NCI-H345 treated with DMSO at 0.1 percent for 48 hours (cell line): ENCODE results near the gene UBL5.
"Not testable (repeated sequence)": the region's sequence is repeated elsewhere in the genome, so short reads cannot be mapped to it uniquely, and the experiment has no call there.

Experiments used
- DNase-seq: peaks from one replicate; lab custom pipeline; 2025; ENCODE audit not compliant: unreplicated experiment; lab: John Stamatoyannopoulos, UW

Gene UBL5

DNA sequence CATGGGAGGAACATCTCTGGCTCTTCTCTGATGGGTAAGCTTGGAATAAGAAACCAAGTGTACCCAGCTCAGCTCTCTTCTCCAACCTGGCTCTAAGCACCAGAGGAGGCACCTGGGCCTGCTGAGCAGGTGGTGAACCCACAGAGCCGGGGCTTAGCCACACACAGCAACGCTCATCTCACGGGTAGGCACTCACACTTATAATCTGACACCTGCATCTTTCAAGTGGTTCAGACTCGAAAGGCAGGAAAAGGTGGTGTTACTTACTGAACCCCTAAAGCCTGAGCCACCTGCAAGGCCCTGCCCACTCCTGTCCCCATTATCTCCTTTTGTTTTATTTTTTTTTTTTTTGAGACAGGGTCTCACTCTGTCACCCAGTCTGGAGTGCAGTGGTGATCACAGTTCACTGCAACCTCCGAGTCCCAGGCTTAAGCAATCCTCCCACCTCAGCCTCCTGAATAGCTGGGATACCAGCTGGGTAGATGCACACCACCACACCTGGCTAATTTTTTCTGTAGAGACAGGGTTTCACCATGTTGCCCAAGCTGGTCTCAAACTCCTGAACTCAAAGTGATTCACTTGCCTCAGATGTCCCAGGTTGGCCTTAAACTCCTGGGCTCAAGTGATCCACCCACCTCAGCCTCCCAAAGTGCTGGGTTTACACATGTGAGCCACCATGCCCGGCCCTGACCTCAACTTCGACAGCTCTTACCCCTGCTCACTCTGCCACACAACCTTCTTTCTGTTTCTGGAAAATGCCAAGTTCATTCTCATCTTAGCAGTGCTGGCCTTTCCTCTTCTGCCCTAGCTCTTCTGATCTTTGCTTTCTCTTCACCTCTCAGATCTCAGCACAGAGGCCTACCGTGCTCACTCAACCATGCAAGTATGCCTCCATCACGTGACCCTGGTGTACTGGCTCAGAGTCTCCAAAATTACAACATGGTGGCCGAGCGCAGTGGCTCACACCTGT, 18.6 kb upstream of the UBL5 start:
- DNase-seq, result no peak

DNA sequence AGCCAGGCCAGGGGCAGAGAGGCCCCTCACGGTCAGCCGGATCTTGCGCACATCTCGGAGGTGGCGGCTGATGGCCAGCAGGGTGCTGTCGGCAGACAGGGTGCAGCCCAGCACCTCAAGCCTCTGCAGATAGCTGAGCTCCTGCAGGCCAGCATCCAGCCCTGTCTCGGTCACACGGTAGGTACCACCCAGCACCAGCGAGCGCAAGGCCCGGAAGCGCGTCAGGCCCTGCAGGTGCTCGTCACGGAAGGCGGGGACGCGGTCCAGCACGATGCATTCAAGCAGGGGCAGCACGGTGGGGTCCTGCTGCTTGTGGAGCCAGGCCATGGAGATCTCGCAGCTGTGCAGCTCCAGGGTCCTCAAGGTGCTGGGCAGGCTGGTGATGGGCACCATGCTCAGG, 16.6 kb upstream of the UBL5 start:
- DNase-seq, result no peak

- DNase-seq, result no peak
Observed at GRCh38 chr19:9818175-9818733, 9.5 kb upstream of the UBL5 start.

DNA sequence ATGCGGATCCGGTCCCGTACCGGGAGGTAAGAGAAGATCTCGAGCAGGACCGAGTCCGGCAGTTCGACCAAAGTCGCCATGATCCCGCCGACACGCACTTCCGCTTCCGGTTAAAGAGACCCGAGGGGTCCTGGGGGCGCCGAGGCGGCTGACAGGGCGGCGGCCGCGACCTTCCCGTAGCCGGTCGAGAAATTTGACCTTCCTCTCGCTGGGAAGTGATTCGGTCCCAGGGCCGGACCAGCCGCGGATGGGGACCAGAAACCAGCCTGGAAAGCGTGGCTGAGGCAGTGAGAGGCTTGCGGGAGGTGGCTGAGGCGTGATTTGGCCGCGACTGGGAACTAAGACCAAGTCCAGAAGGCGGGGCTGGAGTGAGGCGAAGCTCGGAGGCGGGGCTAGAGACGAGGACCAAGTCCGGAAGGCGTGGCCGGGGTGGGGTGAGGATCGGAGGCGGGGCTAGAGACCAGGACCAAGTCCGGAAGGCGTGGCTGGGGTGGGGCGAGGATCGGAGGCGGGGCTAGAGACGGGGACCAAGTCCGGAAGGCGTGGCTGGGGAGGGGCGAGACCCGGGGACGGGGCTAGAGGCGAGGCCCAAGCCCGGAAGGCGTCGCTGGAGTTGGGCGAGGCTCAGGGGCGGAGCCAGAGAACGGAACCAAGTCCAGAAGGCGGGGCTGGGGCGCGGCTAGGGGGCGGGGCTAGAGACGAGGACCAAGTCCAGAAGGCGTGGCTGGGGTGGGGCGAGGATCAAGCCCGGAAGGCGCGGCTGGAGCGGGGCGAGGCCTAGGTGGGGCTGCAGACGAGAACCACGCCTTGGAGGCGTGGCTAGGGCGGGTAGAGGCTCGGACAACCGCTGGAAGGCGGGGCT, 8.8 kb upstream of the UBL5 start, which contains the start of gene FBXL12:
TSS of gene FBXL12 (minus strand) at position 346 of the 862 bp plus-strand sequence. CDS start at position 80, 266 bp downstream.
- DNase-seq, result peak; percentile 98

DNA sequence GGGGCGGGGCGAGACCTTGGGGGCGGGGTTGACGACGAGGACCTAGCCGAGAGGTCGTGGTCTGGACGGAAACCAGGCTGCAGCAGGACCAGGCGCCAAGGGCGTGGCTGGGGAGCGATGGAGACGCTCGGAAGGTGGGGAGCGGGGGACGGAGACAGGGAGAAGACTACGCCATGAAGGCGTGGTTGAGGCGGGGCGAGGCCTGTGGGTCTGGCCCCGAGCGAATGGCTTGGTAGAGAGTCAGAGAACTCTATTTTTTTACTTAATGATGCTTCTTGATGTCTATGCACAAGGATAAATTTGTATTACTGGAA, 8.2 kb upstream of the UBL5 start:
- DNase-seq, result no peak

GRCh38 chr19:9820034-9820433, 7.7 kb upstream of the UBL5 start:
- not testable (repeated sequence) for DNase-seq

GRCh38 chr19:9823816-9824215, 3.9 kb upstream of the UBL5 start:
- no peak for DNase-seq

DNA sequence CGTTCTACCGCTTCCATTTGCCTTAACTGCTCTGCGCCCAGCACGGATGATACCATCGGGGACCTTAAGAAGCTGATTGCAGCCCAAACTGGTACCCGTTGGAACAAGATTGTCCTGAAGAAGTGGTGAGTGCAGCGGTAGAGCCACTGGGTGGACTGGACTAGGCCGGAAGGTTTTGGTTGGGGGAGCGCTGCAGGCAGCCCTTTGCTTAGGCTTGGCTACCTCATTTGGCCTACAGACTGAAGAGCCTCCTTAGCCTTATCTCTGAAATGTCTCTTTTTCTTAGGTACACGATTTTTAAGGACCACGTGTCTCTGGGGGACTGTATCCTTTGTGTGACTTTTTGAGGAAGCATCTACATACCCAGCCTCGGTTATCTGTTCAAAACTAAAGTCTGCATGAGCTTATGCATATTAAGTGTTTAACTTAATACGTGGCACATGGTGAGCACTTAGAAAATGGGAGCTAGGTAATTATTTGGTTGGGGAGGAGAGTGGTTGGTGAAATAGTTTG, 889 bp downstream of the UBL5 start:
- DNase-seq, result no peak

- no peak for DNase-seq
Observed at GRCh38 chr19:9834307-9834725, 6.6 kb downstream of the UBL5 start.

DNA sequence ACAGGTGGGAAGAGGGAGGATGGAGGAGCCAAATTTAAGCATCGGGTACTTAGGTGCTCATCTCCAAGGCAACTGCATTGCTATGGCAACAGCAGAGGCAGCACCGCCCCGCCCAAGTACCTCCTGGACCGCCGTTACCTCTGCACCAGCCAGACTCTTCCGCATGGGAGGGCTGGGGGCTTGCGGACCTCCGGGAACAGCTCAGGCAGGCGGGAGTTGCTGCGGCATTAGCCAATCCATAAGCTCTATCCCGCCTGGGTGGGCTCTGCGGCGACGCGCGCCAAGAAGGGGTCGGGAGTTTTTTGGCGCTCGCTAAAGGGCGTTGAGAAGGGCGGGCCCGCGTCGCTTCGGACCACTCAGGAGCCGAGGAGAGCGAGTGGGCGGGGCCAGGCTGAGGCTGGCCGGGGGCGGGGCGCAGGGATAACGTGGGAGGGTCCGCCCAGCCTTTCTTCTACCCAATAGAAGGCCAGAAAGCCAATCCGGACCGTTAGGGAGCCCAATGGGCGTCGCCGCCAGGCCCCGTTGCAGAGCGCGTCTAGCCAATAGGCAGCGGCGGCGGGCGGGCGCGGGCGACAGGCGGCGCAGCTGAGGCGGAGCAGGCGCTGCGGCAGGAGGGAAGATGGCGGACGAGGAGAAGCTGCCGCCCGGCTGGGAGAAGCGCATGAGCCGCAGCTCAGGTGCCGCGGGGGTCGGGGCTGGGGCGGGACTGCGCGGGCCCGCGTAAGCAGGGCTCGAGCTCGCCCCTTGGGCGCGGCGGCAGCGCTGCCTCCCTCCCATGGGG, 7.2 kb downstream of the UBL5 start, which contains the start of gene PIN1:
TSS of gene PIN1 (plus strand) at position 593 of the 781 bp plus-strand sequence. CDS start at position 620, 27 bp downstream.
- DNase-seq, result peak; percentile 98

DNA sequence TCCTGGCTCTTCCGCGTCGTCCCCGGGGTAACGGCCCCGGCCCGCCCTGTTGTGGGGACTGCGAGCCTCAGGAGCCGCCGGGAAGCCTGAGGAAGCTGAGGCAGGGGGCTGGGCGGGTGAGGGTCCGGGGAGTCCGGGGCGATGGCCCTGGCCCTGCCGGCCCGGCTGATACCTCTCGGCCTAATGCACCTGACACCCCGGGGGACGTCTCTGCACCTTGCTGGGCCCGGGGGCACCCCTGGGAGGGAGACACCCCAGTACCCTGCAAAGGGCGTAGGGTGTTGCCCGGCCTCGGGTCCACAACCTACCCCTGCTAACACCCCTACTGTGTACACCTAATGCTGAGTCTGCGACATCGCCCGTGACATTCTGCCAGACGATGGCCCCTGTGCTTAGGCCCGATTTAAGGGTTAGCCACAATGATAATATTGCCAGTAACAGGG, 7.8 kb downstream of the UBL5 start:
- no peak for DNase-seq

- no peak for DNase-seq
Observed at GRCh38 chr19:9836021-9836420, 8.3 kb downstream of the UBL5 start.

DNA sequence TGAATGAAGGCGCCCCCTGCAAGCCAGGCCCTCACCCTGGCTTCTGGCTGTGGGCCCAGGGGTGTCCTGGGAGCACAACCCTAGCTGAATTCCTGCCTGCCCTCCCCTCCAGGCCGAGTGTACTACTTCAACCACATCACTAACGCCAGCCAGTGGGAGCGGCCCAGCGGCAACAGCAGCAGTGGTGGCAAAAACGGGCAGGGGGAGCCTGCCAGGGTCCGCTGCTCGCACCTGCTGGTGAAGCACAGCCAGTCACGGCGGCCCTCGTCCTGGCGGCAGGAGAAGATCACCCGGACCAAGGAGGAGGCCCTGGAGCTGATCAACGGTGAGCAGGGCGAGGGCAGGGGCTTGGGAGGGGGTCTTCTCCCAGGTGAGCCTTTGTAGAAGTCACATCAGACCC, 10.6 kb downstream of the UBL5 start:
- no peak for DNase-seq

DNA sequence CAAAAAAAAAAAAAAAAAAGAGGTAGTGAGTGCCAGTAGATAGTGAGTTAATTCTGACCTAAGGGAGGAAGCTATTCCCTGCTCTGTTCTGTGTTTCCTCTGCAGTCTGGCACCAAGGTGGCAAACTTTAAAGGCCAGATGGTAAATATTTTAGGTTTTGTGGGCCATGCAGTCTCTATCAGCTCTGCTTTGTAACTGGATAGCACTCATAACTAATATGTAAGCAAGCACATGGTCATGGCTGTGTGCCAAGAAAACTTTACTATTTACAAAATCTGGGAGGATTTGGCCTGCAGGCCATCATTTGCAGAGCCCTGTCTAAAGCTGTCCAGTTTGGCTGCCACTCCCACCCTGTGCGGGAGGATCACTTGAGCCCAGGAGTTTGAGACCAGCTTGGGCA, 11.7 kb downstream of the UBL5 start:
- no peak for DNase-seq

- no peak for DNase-seq
Observed at GRCh38 chr19:9842834-9843625, 15.3 kb downstream of the UBL5 start.

DNA sequence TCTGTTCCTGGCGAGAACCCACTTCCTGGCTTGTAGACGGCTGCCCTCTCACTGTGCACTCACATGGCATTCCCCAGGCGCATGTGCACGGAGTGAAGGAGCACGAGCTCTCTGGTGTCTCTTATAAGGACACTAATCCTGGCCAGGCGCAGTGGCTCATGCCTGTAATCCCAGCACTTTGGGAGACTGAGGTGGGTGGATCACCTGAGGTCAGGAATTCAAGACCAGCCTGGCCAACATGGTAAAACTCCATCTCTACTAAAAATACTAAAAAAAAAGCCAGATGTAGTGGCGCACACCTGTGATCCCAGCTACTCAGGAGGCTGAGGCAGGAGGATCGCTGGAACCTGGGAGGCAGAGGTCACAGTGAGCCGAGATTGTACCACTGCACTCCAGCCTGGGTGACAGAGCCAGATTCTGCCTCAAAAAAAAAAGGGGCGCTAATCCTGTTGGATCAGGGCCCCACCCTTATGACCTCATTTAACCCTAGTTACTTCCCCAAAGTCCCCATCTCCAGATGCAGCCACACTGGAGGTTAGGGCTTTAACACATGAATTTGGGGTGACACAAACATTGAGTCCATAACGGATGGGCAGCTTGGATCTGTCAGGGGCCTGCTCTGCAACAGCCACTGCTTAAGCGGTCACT, 16.0 kb downstream of the UBL5 start:
- DNase-seq, result not testable (repeated sequence)

DNA sequence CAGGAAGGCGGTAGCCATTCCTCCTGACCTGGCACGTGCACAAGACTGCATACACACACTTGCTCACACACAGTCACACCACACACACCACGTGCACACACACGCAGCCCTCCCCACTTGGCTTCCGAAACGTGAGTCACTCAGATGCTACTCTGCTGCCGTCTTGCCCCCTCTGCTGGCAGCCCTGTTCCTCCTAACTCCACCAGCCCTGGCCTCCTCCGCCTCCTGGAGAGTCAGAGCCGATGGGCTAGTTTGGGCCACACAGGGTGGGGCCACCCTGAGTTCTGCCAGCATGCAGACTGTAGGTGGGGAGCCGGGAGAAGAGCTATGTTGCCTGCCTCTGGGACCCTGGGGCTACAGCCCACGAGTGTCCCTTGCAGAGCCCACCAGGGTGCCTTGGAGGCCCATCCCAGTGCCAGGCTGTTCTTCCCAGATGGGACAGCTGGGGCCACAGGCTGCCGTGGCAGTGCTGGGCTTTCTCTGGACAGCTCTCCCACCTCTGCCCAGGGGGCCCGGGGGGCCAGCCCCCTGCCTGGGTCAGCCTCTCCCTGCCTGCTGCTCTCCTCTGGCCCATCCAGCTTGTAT, 19.5 kb downstream of the UBL5 start:
- DNase-seq, result no peak

DNA sequence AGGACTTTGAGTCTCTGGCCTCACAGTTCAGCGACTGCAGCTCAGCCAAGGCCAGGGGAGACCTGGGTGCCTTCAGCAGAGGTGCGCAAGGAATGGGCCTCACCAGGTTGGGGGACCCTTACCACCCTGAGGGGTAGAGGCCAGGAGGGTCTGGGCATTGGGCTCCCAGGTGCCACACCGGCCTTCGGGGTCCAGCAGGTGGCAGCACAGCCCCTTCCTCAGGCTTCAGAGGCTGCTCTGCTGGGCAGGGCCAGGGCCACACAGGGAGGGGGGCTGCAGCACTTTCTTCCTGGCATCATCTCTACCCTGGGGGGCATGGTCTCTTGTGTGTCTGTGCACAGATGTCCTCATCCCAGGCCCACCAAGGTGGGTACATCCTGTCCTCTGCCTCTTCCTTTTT, 20.3 kb downstream of the UBL5 start:
- no peak for DNase-seq

GRCh38 chr19:9848762-9849161, 21.0 kb downstream of the UBL5 start:
- DNase-seq, result no peak
